ENCODE results near the gene RAPGEF6.

- TF ChIP-seq, protein P1, sequence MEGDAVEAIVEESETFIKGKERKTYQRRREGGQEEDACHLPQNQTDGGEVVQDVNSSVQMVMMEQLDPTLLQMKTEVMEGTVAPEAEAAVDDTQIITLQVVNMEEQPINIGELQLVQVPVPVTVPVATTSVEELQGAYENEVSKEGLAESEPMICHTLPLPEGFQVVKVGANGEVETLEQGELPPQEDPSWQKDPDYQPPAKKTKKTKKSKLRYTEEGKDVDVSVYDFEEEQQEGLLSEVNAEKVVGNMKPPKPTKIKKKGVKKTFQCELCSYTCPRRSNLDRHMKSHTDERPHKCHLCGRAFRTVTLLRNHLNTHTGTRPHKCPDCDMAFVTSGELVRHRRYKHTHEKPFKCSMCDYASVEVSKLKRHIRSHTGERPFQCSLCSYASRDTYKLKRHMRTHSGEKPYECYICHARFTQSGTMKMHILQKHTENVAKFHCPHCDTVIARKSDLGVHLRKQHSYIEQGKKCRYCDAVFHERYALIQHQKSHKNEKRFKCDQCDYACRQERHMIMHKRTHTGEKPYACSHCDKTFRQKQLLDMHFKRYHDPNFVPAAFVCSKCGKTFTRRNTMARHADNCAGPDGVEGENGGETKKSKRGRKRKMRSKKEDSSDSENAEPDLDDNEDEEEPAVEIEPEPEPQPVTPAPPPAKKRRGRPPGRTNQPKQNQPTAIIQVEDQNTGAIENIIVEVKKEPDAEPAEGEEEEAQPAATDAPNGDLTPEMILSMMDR (optimal IDR thresholded peaks at IDR 0.05 in 1 of 3, IDR thresholded peaks at IDR 0.05 in 1 of 3, conservative IDR thresholded peaks at IDR 0.05 in 1 of 3; ENCODE audit: extremely low read depth in 1 of 3, insufficient read depth in 2 of 3, low read length in 3 of 3) = no peak
- TF ChIP-seq EZH2 (IDR thresholded peaks at IDR 0.05; ENCODE audit: low read length) = no peak
Measured at GRCh38 chr5:131634666-131634995, 398 bp downstream of the RAPGEF6 start.

Data from keratinocyte (primary cell).